WTC11 (cell line): ENCODE measurements around the gene VAMP2.

Experiments used
- CTCF ChIP-seq: fragments of 200-600 bp; IDR thresholded peaks from 2 replicates; pipeline ENCODE4 v1.8.0; 2022; ENCODE audit warnings: antibody characterized with exemption
- JUN ChIP-seq: sonication (generic); formaldehyde crosslinking; IDR thresholded peaks from 2 replicates; pipeline ENCODE4 v1.8.0; 2023; ENCODE audit warnings: mild to moderate bottlenecking, missing genetic modification reagents
- MAX ChIP-seq: sonication (generic); formaldehyde crosslinking; IDR thresholded peaks from 2 replicates; pipeline ENCODE4 v1.8.0; 2022; ENCODE audit warnings: mild to moderate bottlenecking, missing genetic modification reagents
- SMAD4 ChIP-seq: sonication (generic); formaldehyde crosslinking; IDR thresholded peaks from 2 replicates; pipeline ENCODE4 v1.8.0; 2022; ENCODE audit warnings: mild to moderate bottlenecking, missing genetic modification reagents
- SP1 ChIP-seq: sonication (generic); formaldehyde crosslinking; conservative IDR thresholded peaks from 2 replicates; pipeline ENCODE4 v1.8.1; 2022; ENCODE audit warnings: missing genetic modification reagents
- TF ChIP-seq, protein P1 (sequence below): sonication (generic); formaldehyde crosslinking; IDR thresholded peaks from 2 replicates; pipeline ENCODE4 v1.8.1; 2023; ENCODE audit warnings: mild to moderate bottlenecking, missing genetic modification reagents, moderate library complexity

- TF ChIP-seq MAX (CRISPR knock-in tag) (no peak), JUN (CRISPR knock-in tag) (no peak), SMAD4 (CRISPR knock-in tag) (no peak), CTCF (no peak), SP1 (CRISPR knock-in tag) (no peak)
- TF ChIP-seq, protein P1, sequence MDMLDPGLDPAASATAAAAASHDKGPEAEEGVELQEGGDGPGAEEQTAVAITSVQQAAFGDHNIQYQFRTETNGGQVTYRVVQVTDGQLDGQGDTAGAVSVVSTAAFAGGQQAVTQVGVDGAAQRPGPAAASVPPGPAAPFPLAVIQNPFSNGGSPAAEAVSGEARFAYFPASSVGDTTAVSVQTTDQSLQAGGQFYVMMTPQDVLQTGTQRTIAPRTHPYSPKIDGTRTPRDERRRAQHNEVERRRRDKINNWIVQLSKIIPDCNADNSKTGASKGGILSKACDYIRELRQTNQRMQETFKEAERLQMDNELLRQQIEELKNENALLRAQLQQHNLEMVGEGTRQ (CRISPR knock-in tag): no peak
Observed at GRCh38 chr17:8147141-8147804, 15.5 kb downstream of the VAMP2 start.
